HG02981 (cell line): ENCODE measurements around the gene CCDC191.

Source experiments
- ATAC-seq: cut with Tn5 transposase; IDR thresholded peaks from one replicate; pipeline ENCODE4 v1.9.1; 2021; ENCODE audit warnings: mild to moderate bottlenecking, moderate library complexity; ENCODE audit not compliant: unreplicated experiment

The CCDC191 gene, protein sequence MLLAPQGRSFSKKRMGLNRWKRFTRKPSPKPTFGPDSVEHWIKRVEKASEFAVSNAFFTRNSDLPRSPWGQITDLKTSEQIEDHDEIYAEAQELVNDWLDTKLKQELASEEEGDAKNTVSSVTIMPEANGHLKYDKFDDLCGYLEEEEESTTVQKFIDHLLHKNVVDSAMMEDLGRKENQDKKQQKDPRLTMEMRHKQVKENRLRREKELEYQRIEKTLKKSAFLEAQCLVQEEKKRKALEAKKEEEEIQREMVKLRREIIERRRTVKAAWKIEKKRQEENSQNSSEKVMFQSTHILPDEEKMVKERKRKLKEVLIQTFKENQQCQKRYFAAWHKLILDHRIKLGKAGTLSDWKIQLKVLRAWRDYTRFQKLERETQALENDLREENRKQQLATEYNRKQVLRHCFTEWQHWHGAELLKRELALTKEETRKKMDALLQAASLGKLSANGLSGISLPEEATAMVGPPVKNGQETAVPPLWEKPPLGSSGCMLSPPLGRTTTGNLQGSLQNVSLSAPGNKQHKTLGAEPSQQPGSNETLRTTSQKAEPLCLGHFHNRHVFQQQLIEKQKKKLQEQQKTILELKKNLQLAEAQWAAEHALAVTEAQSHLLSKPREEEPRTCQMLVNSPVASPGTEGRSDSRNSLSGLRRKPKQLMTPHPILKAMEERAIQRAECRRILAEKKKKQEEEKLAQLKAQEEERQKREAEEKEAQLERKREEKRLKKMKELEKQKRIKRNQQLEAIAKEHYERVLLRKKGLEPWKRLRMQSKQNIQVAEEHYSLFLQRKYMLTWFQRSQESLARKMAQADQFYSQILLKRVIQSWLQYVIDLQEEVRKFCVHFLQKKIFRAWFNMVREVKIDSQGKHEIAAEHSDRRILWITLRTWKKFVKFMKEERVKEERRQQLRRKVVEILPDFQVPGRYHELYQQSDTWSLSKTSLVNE

DNA sequence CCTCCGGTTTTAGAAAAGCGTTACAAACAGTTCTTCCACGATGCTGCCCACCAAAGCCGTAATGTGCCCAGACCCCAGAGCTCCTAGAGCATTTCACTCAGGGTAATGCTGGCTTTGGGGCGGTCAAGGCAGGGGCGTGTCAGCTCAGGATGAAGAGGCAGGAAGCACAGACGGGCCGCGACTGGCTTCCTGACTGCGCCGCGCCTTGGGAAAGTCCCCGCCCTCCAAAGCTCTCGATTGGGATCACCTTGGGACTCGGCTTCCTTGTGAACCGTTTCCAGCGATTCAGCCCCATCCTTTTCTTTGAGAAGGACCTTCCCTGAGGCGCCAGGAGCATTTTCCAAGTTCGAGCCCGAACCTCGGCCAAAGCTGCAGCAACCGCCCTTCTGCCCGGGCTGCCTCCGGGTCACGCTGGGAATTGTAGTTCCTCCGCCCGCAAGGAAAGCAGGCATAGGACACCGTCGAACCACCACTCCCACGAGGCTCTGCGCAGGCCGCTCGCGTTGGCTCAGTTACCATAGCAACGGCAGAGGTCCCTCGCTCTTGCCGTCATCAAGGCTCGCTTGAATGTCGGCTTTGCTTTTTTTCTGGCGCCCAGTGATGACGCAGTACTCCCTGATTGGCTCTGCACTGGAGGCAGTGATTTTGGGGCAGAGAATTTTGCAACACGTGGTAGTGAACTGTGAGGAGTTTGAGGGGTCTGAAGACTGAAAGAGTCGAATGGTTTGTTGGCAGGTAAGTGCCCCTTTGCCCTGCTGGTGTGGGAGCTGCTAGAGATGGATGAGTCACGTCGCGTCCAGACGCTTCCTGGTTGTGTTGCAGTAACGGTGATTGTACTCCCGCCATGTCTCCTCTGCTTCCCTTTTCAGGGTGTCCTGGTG, at the start of gene CCDC191, which contains the start of gene QTRT2:
CCDC191 (minus strand) TSS at position 397 of the 881 bp plus-strand sequence; CDS start at position 337, 60 bp downstream.
QTRT2 (plus strand) TSS at position 608 of the 881 bp plus-strand sequence. CDS start 8,521 bp downstream, outside the sequence.
- ATAC-seq: peak; percentile 98

DNA sequence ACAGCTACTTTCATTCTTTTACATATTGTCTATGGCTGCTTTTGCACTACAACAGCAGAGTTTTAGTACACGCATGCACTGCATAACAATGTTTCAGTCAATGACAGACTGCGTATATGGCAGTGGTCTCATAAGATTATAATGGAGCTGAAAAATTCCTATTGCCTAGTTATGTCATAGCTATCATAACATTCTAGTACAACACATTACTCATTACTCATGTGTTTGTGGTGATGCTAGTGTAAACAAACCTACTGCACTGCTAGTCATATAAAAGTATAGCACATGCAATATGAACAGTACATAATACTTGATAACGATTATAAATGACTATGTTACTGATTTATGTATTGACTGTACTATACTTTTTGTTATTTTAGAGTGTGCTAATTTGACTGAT, 48.1 kb upstream of the CCDC191 start:
- no peak for ATAC-seq

DNA sequence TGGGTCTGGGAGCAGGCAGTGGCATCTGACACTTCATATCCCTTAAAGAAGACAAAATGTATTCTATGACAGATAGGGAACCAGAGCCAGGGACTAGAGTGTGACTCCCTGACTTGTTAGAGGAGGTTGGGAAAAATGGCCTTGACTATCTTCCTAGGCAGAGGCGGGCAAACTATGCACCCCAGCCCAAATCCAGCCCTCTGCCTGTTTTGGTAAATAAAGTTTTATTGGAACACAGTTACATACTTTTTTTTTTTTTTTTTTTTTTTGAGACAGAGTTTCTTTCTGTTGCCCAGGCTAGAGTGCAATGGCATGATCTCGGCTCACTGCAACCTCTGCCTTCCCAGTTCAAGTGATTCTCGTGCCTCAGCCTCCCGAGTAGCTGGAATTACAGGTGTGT, 47.5 kb upstream of the CCDC191 start:
- no peak for ATAC-seq

DNA sequence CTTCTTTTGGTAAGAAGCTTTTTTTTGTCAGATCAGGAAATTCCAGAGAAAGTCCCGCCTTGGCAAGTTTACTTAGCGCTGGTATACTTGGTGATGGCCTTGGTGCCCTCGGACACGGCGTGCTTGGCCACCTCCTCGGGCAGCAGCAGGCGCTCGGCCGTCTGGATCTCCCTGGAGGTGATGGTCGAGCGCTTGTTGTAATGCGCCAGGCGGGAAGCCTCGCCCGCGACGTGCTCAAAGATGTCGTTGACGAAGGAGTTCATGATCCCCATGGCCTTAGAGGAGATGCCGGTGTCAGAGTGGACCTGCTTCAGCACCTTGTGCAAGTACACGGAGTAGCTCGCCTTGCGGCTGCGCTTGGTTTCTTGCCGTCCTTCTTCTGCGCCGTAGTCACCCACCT, 46.9 kb upstream of the CCDC191 start:
- no peak for ATAC-seq

DNA sequence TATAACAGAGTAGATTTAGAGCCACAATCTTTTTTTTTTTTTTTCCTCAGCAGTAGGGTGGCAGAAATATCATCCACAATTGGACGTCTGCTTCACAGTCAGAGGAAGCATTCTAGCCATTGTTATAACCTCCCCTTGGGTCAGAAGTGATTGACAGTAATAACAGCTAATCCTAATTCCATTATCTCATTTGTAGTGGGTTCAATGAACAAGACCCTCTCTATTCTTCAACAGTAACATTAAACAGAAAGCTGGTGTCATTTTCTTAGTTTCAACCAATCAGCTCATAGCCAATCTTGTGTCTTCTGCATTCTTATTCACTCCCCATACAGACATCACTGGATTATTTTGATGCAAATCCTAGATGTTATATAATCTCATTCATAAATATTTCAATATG, 44.8 kb upstream of the CCDC191 start:
- ATAC-seq: no peak

DNA sequence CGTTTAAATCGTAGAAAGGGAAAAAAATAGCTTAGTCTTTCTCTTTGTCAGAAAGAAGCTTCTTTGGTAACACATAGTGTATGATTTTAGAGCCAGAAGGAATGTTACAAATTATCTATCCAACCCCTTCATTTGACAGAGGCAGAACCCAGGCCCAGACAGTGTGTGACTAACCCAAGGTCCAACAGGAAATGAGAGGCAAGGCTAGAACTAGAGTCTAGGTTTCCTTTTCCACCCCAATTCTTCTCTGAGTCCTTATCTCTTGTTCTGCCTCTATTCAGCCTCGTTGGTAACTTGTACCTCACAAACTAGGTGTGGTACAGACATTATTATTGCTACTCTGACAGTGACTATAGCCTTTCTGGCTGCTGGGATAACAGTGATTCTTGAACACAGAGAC, 39.5 kb upstream of the CCDC191 start:
- no peak for ATAC-seq

DNA sequence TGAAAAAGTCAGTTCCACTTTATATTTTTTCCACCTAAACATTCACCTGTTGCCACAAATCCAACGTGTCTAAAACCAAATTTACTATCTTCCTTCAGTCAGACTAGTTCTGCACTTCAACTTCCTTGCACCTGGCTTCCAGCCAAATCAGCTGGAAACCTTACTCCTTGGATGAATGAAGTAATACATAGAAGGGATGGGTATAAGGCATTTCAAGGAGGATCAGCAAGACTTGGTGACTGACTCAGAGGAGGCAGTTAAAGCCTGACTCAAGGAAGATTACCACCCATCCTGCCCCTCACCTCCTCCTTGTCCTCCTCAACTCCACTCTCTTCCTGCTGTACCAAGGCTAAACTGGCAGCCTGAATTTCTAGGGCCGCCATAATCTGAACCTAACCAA, 37.3 kb upstream of the CCDC191 start:
- no peak for ATAC-seq

DNA sequence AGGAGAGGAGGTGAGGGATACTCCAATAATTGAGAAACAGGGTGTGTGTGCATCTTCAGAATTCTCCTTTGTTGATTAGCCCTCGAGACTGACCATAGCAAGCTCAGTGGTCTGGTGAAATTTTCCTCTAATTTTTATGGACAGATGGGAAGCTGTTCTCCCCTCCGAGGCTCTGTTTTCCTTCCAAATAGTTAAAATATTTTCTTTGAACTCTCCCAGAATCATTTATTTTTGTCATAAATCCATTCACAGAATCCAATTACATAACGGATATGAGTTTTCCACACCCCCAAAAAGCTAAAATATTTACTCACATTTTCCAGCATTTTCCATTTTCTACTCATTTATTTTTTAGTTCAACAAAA, 36.7 kb upstream of the CCDC191 start:
- no peak for ATAC-seq

DNA sequence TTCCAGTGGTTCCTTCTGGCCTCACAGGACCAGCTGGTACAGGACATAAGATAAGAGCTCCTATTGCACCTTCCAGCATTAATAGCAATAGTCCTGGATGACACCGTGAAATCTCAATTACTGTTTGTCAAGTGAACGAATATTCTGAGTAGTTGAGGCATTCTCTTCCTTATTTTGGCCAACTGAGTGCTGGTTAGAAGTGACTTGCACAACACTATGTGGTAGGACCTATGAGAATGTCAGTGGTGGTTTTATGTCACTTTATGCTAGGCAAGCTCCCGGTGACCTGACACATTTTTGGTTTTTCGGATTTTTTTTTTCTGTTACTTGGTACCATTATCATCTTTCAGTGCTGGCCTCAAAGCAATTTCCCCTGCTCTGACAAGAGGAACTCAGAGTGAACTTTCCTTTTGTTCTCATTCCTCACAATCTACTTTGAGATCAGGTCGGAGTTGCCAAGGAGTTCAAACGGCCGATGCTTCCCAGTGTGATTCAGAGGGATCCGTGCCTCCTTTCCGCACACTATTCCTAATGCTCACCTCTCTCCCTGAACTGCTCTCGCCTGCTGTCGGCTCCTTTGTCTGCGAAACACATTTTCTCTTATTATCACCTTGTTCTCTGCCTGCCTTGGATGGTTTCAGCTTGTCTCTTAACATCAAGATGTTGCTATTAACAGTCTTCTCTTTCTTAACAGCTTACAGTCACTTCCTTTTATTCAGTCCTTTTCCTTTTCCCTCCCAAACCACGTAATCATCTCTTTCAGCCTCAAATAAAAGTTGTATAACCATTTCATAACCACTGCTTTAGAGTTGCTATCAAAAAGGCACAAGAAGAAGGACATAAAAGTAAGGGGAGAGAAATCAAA, 36.1 kb upstream of the CCDC191 start:
- no peak for ATAC-seq

DNA sequence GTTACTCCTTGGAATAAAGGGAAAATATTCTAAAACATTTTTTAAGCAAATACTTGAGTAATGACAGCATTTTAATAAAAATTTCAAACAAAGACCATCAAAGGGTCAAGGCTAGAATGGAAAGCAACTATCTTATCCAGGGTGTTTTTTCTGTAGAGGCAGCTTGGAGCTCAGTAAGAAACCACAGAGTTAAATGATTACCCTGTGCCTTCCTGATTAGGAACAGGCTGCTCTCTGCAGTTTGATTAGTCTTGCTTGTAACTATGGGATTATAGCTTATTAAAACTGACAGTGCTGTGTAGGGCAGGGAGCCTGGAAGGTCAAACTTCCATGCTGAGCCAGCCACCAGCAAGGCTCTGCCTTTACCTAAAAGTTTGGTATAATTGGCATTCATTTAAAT, 33.3 kb upstream of the CCDC191 start:
- ATAC-seq: peak; percentile 52

DNA sequence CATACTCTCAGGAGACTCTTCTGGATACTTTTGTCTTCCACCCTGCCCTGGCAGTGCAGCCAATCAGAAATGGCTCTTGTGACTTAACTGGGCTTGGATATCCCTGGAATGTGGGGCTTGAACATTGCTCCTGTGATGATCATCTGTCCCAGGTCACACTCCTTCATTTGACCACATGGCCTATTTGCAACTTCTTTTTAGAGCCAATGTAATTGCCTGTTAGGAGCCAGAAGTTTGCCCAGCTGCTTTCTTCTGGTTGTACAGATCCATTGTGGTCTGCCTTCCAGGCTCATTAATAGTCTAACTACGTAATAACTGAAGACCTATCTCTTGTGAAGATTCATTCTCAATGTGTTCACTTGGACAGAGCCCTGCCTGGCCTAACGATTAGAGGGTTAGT, 30.0 kb upstream of the CCDC191 start:
- ATAC-seq: no peak

DNA sequence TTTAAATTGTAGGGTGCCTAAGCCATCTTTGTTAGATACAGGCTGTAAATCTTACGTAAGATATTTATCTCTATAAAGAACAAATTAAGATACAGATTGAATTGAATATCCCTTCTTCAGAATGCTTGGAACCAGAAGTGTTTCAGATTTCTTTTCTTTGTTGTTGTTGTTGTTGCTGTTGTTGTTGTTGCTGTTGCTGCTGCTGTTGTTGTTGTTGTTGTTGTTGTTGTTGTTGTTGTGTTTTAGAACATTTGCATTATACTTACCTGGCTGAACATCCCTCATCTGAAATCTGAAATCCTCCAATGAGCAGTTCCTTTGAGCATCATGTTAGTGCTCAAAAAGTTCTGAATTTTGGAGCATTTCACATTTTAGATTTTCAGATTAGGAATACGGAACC, 26.8 kb upstream of the CCDC191 start:
- ATAC-seq: no peak

DNA sequence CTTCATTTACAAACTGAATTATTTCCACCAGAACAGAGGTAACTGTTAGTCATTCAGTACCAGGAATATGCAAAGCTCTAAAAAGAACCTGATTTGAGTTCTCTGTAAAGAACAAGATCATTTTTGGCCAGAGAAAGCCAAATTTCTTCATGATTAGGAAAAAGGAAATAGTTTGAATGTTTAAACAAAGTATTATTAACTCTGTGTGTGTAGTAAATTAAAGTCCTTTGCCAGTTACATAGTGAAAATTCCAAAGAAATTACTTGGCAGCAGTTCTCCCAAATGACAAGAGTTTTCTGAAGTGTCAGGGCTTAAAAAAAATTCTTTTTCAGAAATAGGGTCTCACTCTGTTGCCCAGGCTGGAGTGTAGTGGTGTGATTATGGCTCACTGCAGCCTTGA, 24.7 kb upstream of the CCDC191 start:
- no peak for ATAC-seq

DNA sequence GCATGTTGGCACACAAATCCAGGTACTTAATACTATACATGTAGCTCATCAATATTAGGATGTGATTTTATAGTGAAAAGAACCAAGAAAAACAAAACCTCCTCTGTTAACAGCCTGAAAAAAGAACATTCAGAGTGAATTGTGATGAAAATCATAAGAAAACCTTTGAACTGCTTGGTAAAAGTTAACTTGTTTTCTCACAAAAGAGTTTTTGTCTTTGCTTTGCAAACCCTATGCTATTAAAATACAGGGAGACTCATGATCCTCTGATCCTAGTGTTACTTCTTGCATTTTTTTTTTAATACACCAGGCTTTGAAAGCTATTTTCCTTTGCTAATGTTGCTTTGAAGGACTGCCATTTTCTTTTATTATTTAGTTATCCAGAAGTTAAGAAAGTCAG, 23.9 kb upstream of the CCDC191 start:
- no peak for ATAC-seq

DNA sequence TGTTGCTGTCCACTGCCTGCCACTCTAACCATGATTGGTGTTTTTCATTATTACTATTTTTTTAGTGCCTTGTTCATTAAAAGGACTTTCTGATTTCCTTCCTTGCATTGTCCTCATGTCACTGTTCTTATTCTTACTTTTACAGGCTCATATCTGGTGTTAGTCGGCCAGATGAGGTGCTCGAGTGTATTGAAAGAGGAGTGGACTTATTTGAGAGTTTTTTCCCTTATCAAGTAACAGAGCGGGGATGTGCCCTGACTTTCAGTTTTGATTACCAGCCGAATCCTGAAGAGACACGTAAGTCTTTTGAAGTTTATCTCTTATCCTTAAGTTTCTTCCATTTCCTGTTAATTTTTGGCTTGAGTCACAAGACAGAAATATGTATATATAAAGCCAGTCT, 23.4 kb upstream of the CCDC191 start:
- ATAC-seq: no peak

DNA sequence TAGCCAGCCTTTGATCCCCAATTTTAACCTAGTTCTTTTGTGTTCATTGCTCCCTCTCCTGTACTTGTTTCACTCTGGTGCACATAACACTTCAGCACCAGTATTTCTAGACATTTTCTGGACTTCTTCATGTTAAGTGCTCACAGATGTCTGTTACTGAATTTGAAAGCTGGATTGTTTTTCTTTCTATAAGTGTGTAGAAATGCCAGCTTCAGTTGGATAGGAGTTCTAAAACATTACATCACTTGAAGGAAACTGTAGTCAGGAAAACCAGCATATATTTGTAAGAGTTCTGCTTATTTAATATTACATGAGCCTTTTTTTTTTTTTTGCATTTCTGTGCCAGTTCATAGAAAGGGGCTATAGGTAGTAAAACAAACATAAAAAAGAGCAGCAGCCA, 21.8 kb upstream of the CCDC191 start:
- no peak for ATAC-seq

DNA sequence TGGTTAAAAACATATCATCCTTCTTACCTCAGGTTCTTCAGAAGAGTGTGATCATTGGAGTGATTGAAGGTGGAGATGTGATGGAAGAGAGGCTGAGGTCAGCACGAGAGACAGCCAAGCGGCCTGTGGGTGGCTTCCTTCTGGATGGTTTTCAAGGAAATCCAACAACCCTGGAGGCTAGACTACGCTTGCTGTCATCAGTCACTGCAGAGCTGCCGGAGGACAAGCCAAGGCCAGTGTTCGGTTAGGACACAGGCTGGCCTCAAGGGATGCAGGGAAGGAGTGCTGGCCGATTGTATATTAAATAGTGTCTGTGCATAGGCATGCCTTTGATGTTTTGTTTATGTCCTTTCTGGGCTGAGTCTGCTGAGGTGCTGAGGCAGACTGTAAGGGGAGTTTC, 20.4 kb upstream of the CCDC191 start:
- no peak for ATAC-seq

DNA sequence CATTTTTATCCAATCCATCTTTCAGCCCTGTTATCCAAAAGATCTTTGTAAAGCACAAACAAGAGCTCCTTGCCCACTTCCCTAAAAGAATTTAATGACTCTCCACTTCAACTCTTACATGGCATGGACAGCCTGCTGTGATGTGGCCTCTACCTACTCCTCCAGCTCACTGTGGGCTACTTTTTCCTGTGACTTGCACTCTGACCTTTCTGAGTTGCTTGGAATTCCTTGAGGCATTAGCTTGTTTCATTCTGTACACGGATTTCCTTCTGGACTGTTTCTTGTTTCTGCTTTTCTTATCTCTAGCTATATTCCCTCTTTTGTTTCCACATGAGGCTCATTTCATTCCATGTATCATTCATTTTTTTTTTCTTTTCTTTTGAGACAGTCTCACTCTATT, 15.5 kb upstream of the CCDC191 start:
- ATAC-seq: no peak

DNA sequence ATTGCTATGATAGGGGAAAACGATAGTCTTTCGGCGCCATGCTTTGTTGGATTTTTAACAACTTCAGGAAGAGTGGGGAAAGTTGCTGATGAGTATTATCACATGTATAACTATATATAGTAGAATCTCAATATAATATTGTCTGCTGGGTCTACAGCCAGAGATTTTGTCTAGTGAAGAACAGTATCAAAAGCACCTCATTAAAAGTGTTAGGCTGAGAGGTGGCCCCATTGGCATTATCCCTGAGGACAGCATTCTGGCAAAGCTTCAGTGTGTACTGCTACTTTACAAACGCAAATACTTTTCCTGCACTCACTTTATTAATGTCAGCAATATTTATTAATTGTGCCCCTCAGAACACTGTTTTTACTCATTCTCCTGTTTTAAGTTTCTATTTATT, 12.0 kb upstream of the CCDC191 start:
- no peak for ATAC-seq

DNA sequence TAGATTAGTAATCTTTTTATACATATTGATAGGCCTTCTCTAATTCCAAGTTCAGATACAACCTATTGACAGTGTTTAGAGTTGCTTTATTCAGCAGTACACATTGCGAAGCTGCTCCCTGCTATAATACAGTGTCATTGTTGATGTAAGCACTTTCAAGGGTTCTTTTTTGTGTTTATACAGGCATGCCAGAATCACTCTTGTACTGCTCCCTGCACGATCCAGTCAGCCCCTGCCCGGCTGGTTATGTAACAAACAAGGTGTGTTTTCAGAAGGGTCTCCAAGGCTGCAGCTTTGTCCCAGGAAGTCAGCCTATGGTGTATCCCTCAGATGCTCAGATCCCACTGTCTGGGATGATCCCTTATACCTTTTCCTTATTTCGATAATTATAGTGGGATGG, 11.5 kb upstream of the CCDC191 start:
- no peak for ATAC-seq
